Neural cell (in vitro differentiated cells): ENCODE measurements around the gene KEL.

ENCODE experiments used
- POLR2AphosphoS5 ChIP-seq: IDR thresholded peaks from 2 replicates; pipeline ENCODE4 v1.6.1; 2012
- RAD21 ChIP-seq: fragments of 450-650 bp; conservative IDR thresholded peaks from 2 replicates; pipeline ENCODE4 v1.6.1; 2014; ENCODE audit warnings: antibody characterized with exemption, mild to moderate bottlenecking, moderate library complexity
- SMC3 ChIP-seq: fragments of 450-650 bp; conservative IDR thresholded peaks from 2 replicates; pipeline ENCODE4 v1.6.1; 2014; ENCODE audit warnings: antibody characterized with exemption, mild to moderate bottlenecking, moderate library complexity; ENCODE audit not compliant: poor library complexity
- TF ChIP-seq, protein P1 (sequence below): fragments of 450-650 bp; IDR thresholded peaks from 2 replicates; pipeline ENCODE4 v1.5.1; 2014; ENCODE audit warnings: antibody characterized with exemption, mild to moderate bottlenecking, moderate library complexity; ENCODE audit not compliant: poor library complexity, severe bottlenecking

DNA sequence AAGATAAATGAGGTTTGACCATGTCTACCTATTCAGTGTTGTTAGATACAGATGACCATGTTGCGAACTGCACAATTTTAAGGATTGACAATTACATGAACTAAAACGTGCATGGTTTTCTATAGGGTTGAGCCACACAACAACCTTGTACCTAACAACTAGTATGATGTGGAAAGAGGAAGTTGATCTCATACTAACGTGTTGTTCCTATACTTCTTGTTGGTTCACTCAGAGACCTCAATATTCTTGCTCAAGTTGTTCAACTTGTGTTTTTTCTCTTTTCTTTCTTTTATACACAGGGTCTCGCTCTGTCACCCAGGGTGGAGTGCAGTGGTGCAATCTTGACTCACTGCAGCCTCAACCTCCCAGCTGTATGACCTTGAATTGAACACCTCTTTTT lies 6.1 kb upstream of the KEL start:
- TF ChIP-seq, protein P1, sequence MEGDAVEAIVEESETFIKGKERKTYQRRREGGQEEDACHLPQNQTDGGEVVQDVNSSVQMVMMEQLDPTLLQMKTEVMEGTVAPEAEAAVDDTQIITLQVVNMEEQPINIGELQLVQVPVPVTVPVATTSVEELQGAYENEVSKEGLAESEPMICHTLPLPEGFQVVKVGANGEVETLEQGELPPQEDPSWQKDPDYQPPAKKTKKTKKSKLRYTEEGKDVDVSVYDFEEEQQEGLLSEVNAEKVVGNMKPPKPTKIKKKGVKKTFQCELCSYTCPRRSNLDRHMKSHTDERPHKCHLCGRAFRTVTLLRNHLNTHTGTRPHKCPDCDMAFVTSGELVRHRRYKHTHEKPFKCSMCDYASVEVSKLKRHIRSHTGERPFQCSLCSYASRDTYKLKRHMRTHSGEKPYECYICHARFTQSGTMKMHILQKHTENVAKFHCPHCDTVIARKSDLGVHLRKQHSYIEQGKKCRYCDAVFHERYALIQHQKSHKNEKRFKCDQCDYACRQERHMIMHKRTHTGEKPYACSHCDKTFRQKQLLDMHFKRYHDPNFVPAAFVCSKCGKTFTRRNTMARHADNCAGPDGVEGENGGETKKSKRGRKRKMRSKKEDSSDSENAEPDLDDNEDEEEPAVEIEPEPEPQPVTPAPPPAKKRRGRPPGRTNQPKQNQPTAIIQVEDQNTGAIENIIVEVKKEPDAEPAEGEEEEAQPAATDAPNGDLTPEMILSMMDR = no peak
- TF ChIP-seq POLR2AphosphoS5 (no peak), RAD21 (no peak), SMC3 (no peak)
